ENCODE results near the gene NMUR1.
"Not testable (repeated sequence)": the region's sequence is repeated elsewhere in the genome, so short reads cannot be mapped to it uniquely, and the experiment has no call there.

The NMUR1 gene

GRCh38 chr2:231530099-231531011 lies at the start of gene NMUR1:
TSS of gene NMUR1 (minus strand) at chr2:231530445. CDS start at chr2:231530361, 84 bp downstream.
- DNase-seq = peak; percentile 77

GRCh38 chr2:231579560-231579959 lies 49.3 kb upstream of the NMUR1 start:
- DNase-seq = no peak

GRCh38 chr2:231578655-231579054 lies 48.4 kb upstream of the NMUR1 start:
- DNase-seq = not testable (repeated sequence)

GRCh38 chr2:231576465-231576864 lies 46.2 kb upstream of the NMUR1 start:
- DNase-seq = no peak

GRCh38 chr2:231575612-231576256 lies 45.5 kb upstream of the NMUR1 start:
- DNase-seq = no peak

- DNase-seq = no peak
Observed at GRCh38 chr2:231573698-231574421, 43.6 kb upstream of the NMUR1 start.

GRCh38 chr2:231573096-231573495 lies 42.9 kb upstream of the NMUR1 start:
- DNase-seq = no peak

GRCh38 chr2:231571661-231572191 lies 41.5 kb upstream of the NMUR1 start:
- DNase-seq = no peak

- DNase-seq = not testable (repeated sequence)
Observed at GRCh38 chr2:231570915-231571314, 40.7 kb upstream of the NMUR1 start.

- DNase-seq = no peak
Observed at GRCh38 chr2:231568785-231569435, 38.7 kb upstream of the NMUR1 start.

- DNase-seq = no peak
Observed at GRCh38 chr2:231568098-231568784, 38.0 kb upstream of the NMUR1 start.

GRCh38 chr2:231567159-231567558 lies 36.9 kb upstream of the NMUR1 start:
- DNase-seq = no peak

GRCh38 chr2:231565887-231566594 lies 35.8 kb upstream of the NMUR1 start:
- no peak for DNase-seq

- no peak for DNase-seq
Observed at GRCh38 chr2:231563378-231563961, 33.2 kb upstream of the NMUR1 start.

GRCh38 chr2:231557571-231558217 lies 27.4 kb upstream of the NMUR1 start:
- peak; percentile 48 for DNase-seq

- no peak for DNase-seq
Observed at GRCh38 chr2:231556981-231557380, 26.7 kb upstream of the NMUR1 start.

GRCh38 chr2:231556496-231556895 lies 26.3 kb upstream of the NMUR1 start:
- DNase-seq = not testable (repeated sequence)

GRCh38 chr2:231554748-231555545 lies 24.7 kb upstream of the NMUR1 start:
- DNase-seq = no peak

- DNase-seq = no peak
Observed at GRCh38 chr2:231554327-231554726, 24.1 kb upstream of the NMUR1 start.
